ENCODE measurements around the gene UPF2. TPM values are rescaled to one million over a fixed set of nuclear protein-coding genes. Genes with fewer than 3 reads are reported as not detected.
"Not testable (repeated sequence)": the region's sequence is repeated elsewhere in the genome, so short reads cannot be mapped to it uniquely, and the experiment has no call there.

UPF2 gene
- total RNA-seq, 1 donor from 2014 or later = 26.4 TPM

GRCh38 chr10:12020574-12020973, 22.0 kb downstream of the UPF2 start:
- Mint-ChIP-seq H3K9me3 (no peaks in the 10 kb centered on the region), H3K4me1 (no peaks in the 10 kb centered on the region), H3K27ac (no peak overlapping the region), H3K27me3 (ENCODE audit: low read depth) (no peaks in the 10 kb centered on the region), H3K4me3 (no peak overlapping the region), H3K36me3 (peaks cover 4% of the 10 kb centered on the region)
- no peak for TF ChIP-seq CTCF (IDR thresholded peaks at IDR 0.05; ENCODE audit: unreplicated experiment)
- DNase-seq (ENCODE audit: low spot score in 2 of 2, unreplicated experiment in 2 of 2) = no peak

- no peaks in the 10 kb centered on the region for H3K4me1 Mint-ChIP-seq
- peak overlapping the region; percentile 30 for H3K27ac Mint-ChIP-seq
- peaks cover 4% of the 10 kb centered on the region for H3K36me3 Mint-ChIP-seq
- H3K9me3 Mint-ChIP-seq = no peaks in the 10 kb centered on the region
- TF ChIP-seq CTCF (IDR thresholded peaks at IDR 0.05; ENCODE audit: unreplicated experiment) = no peak
- no peak overlapping the region for H3K4me3 Mint-ChIP-seq
- no peaks in the 10 kb centered on the region for H3K27me3 Mint-ChIP-seq (ENCODE audit: low read depth)
- no peak for DNase-seq (ENCODE audit: low spot score in 2 of 2, unreplicated experiment in 2 of 2)
Measured at GRCh38 chr10:12019283-12019971, 23.2 kb downstream of the UPF2 start.

GRCh38 chr10:12018438-12019282, 23.9 kb downstream of the UPF2 start:
- TF ChIP-seq CTCF (IDR thresholded peaks at IDR 0.05; ENCODE audit: unreplicated experiment) = no peak
- Mint-ChIP-seq H3K4me3 (no peak overlapping the region), H3K27ac (peak overlapping the region; percentile 30), H3K27me3 (ENCODE audit: low read depth) (no peaks in the 10 kb centered on the region), H3K9me3 (no peaks in the 10 kb centered on the region), H3K36me3 (peaks cover 7% of the 10 kb centered on the region), H3K4me1 (no peaks in the 10 kb centered on the region)
- no peak for DNase-seq (ENCODE audit: low spot score in 2 of 2, unreplicated experiment in 2 of 2)

GRCh38 chr10:12013926-12014325, 28.7 kb downstream of the UPF2 start:
- Mint-ChIP-seq H3K4me3 (no peak overlapping the region), H3K36me3 (peaks cover 28% of the 10 kb centered on the region), H3K4me1 (no peaks in the 10 kb centered on the region), H3K27me3 (ENCODE audit: low read depth) (no peaks in the 10 kb centered on the region), H3K9me3 (peaks cover 16% of the 10 kb centered on the region), H3K27ac (no peak overlapping the region)
- no peak for DNase-seq (ENCODE audit: low spot score in 2 of 2, unreplicated experiment in 2 of 2)
- TF ChIP-seq CTCF (IDR thresholded peaks at IDR 0.05; ENCODE audit: unreplicated experiment) = no peak

GRCh38 chr10:12013391-12013790, 29.2 kb downstream of the UPF2 start:
- H3K27ac Mint-ChIP-seq; H3K4me3 Mint-ChIP-seq; H3K27me3 Mint-ChIP-seq (ENCODE audit: low read depth); H3K4me1 Mint-ChIP-seq; DNase-seq (ENCODE audit: low spot score in 2 of 2, unreplicated experiment in 2 of 2): not testable (repeated sequence)
- Mint-ChIP-seq H3K9me3 (peaks cover 16% of the 10 kb centered on the region), H3K36me3 (peaks cover 32% of the 10 kb centered on the region)

- no peak overlapping the region for H3K4me3 Mint-ChIP-seq
Measured at GRCh38 chr10:12010353-12010752, 32.3 kb downstream of the UPF2 start.

GRCh38 chr10:12008842-12009241, 33.8 kb downstream of the UPF2 start:
- not testable (repeated sequence) for H3K27ac Mint-ChIP-seq; H3K4me3 Mint-ChIP-seq; H3K27me3 Mint-ChIP-seq (ENCODE audit: low read depth); DNase-seq (ENCODE audit: low spot score in 2 of 2, unreplicated experiment in 2 of 2); H3K4me1 Mint-ChIP-seq
- Mint-ChIP-seq H3K36me3 (peaks cover 51% of the 10 kb centered on the region), H3K9me3 (peaks cover 16% of the 10 kb centered on the region)

More at GRCh38 chr10:12010353-12010752, 32.3 kb downstream of the UPF2 start:
- Mint-ChIP-seq H3K27ac (no peak overlapping the region), H3K36me3 (peaks cover 42% of the 10 kb centered on the region), H3K27me3 (ENCODE audit: low read depth) (no peaks in the 10 kb centered on the region), H3K9me3 (peaks cover 16% of the 10 kb centered on the region), H3K4me1 (no peaks in the 10 kb centered on the region)
- TF ChIP-seq CTCF (IDR thresholded peaks at IDR 0.05; ENCODE audit: unreplicated experiment) = no peak
- no peak for DNase-seq (ENCODE audit: low spot score in 2 of 2, unreplicated experiment in 2 of 2)

Measured in mesothelial cell of epicardium (in vitro differentiated cells).